WTC11 (cell line): ENCODE data around the gene NIN.

Source experiments
- ATF1 ChIP-seq: sonication (generic); formaldehyde crosslinking; IDR thresholded peaks from 2 replicates; pipeline ENCODE4 v1.8.1; 2023; ENCODE audit warnings: mild to moderate bottlenecking, moderate library complexity, missing genetic modification reagents
- ATF2 ChIP-seq: sonication (generic); formaldehyde crosslinking; IDR thresholded peaks from 2 replicates; pipeline ENCODE4 v1.8.1; 2022; ENCODE audit warnings: low read depth, missing genetic modification reagents, borderline replicate concordance
- CTCF ChIP-seq: fragments of 200-600 bp; IDR thresholded peaks from 2 replicates; pipeline ENCODE4 v1.8.0; 2022; ENCODE audit warnings: antibody characterized with exemption
- E2F5 ChIP-seq: sonication (generic); formaldehyde crosslinking; IDR thresholded peaks from 2 replicates; pipeline ENCODE4 v1.8.1; 2022; ENCODE audit warnings: mild to moderate bottlenecking, moderate library complexity, missing genetic modification reagents
- FOXK1 ChIP-seq: sonication (generic); formaldehyde crosslinking; IDR thresholded peaks from 2 replicates; pipeline ENCODE4 v1.8.0; 2022; ENCODE audit warnings: mild to moderate bottlenecking, moderate library complexity, missing genetic modification reagents
- ZNF121 ChIP-seq: sonication (generic); formaldehyde crosslinking; IDR thresholded peaks from 2 replicates; pipeline ENCODE4 v1.8.0; 2023; ENCODE audit warnings: missing genetic modification reagents
- ZNF138 ChIP-seq: sonication (generic); formaldehyde crosslinking; conservative IDR thresholded peaks from 2 replicates; pipeline ENCODE4 v1.8.1; 2022; ENCODE audit warnings: mild to moderate bottlenecking, moderate library complexity, missing genetic modification reagents

GRCh38 chr14:50812856-50813543 lies 18.0 kb downstream of the NIN start:
- TF ChIP-seq ZNF121 = no peak
- TF ChIP-seq E2F5 = no peak
- no peak for TF ChIP-seq ZNF138 (CRISPR knock-in tag)
- no peak for TF ChIP-seq ATF1 (CRISPR knock-in tag)
- no peak for TF ChIP-seq ATF2
- TF ChIP-seq FOXK1 (CRISPR knock-in tag) = no peak
- TF ChIP-seq CTCF = no peak
